Neural progenitor cell (in vitro differentiated cells): ENCODE data around the gene GIT1. TPM values are rescaled to one million over a fixed set of nuclear protein-coding genes. Genes with fewer than 3 reads are reported as not detected.
A peak's percentile ranks its signal among the peaks of the same experiment; 100 is the strongest.

Source experiments
- DNase-seq: peaks from one replicate; pipeline ENCODE4 v3.0.0-alpha.2; 2016; ENCODE audit warnings: low spot score
- H2AFZ ChIP-seq: fragments of 200-600 bp; sonication (generic); replicated peaks from 2 replicates; pipeline ENCODE4 v1.6.1; 2016; ENCODE audit warnings: antibody characterized with exemption
- H3F3A ChIP-seq: fragments of 200-600 bp; sonication (generic); 2 replicates; pipeline ENCODE4 v1.6.1; 2016; ENCODE audit warnings: antibody characterized with exemption, low read depth
- H3K27ac ChIP-seq: fragments of 200-600 bp; sonication (generic); 2 replicates; pipeline ENCODE4 v1.5.1; 2016; ENCODE audit warnings: mild to moderate bottlenecking
- H3K27me3 ChIP-seq: fragments of 200-600 bp; sonication (generic); 2 replicates; pipeline ENCODE4 v1.6.1; 2016; ENCODE audit warnings: mild to moderate bottlenecking, moderate library complexity
- H3K36me3 ChIP-seq: fragments of 200-600 bp; sonication (generic); 2 replicates; pipeline ENCODE4 v1.5.1; 2016
- H3K4me1 ChIP-seq: fragments of 200-600 bp; sonication (generic); 2 replicates; pipeline ENCODE4 v1.6.1; 2016; ENCODE audit warnings: mixed run types
- H3K4me2 ChIP-seq: fragments of 200-600 bp; sonication (generic); 2 replicates; pipeline ENCODE4 v1.6.1; 2016
- H3K4me3 ChIP-seq: fragments of 200-600 bp; sonication (generic); 2 replicates; pipeline ENCODE4 v1.5.1; 2016
- H3K79me2 ChIP-seq: fragments of 200-600 bp; sonication (generic); 2 replicates; pipeline ENCODE4 v1.6.1; 2016; ENCODE audit warnings: low read depth
- H3K9ac ChIP-seq: fragments of 200-600 bp; sonication (generic); 2 replicates; pipeline ENCODE4 v1.6.1; 2016
- H3K9me3 ChIP-seq: fragments of 200-600 bp; sonication (generic); 2 replicates; pipeline ENCODE4 v1.5.1; 2016; ENCODE audit warnings: low read depth
- H4K20me1 ChIP-seq: fragments of 200-600 bp; sonication (generic); 2 replicates; pipeline ENCODE4 v1.6.1; 2016; ENCODE audit warnings: low read depth
- H3K27ac Mint-ChIP-seq: 3 replicates; pipeline ENCODE4 v1.8.0; 2021; ENCODE audit warnings: mixed read lengths
- H3K27me3 Mint-ChIP-seq: 2 replicates; pipeline ENCODE4 v1.8.0; 2022; ENCODE audit warnings: low read depth, mild to moderate bottlenecking, inconsistent platforms, moderate library complexity, mixed read lengths; ENCODE audit not compliant: insufficient read depth
- H3K36me3 Mint-ChIP-seq: 3 replicates; pipeline ENCODE4 v1.8.0; 2021; ENCODE audit warnings: mixed read lengths
- H3K4me1 Mint-ChIP-seq: 3 replicates; pipeline ENCODE4 v1.8.0; 2021; ENCODE audit warnings: mixed read lengths
- H3K4me3 Mint-ChIP-seq: 3 replicates; pipeline ENCODE4 v1.8.0; 2021; ENCODE audit warnings: mild to moderate bottlenecking, moderate library complexity, mixed read lengths
- H3K9me3 Mint-ChIP-seq: 3 replicates; pipeline ENCODE4 v1.8.0; 2020; ENCODE audit warnings: mixed read lengths
- CTCF ChIP-seq: fragments of 200-600 bp; sonication (generic); IDR thresholded peaks from 2 replicates; pipeline ENCODE4 v1.5.1; 2017; ENCODE audit warnings: antibody characterized with exemption, mild to moderate bottlenecking
- EZH2 ChIP-seq: fragments of 200-600 bp; sonication (generic); IDR thresholded peaks from 2 replicates; pipeline ENCODE4 v1.6.1; 2017; ENCODE audit warnings: antibody characterized with exemption, mild to moderate bottlenecking, moderate library complexity
- EZH2phosphoT487 ChIP-seq: fragments of 200-600 bp; sonication (generic); IDR thresholded peaks from 2 replicates; pipeline ENCODE4 v1.6.1; 2017; ENCODE audit warnings: antibody characterized with exemption
- total RNA-seq: library from RNA; depleted of rRNA; stranded (reverse); fragments of >200 nt; gene quantifications from 2 replicates; pipeline ENCODE4 v1.2.3, GENCODE V29; 2015; ENCODE audit warnings: low replicate concordance

The GIT1 gene
- total RNA-seq, 1 donor from 2014 or later, result 17.6 TPM

GRCh38 chr17:29620271-29620670 is 30.8 kb upstream of the GIT1 start:
- Mint-ChIP-seq H3K36me3 (no peaks in the 10 kb centered on the region), H3K4me3 (no peak overlapping the region), H3K27ac (no peak overlapping the region), H3K9me3 (no peaks in the 10 kb centered on the region), H3K4me1 (peaks cover 31% of the 10 kb centered on the region), H3K27me3 (peaks cover 30% of the 10 kb centered on the region)
- DNase-seq, result no peak
- H3K36me3 ChIP-seq, result no peaks in the 10 kb centered on the region
- no peak overlapping the region for H3K4me3 ChIP-seq
- H3F3A ChIP-seq, result peaks cover 33% of the 10 kb centered on the region
- H3K27me3 ChIP-seq, result peaks cover 91% of the 10 kb centered on the region
- H3K79me2 ChIP-seq, result no peaks in the 10 kb centered on the region
- no peak overlapping the region for H3K9ac ChIP-seq
- no peak overlapping the region for H3K4me2 ChIP-seq
- TF ChIP-seq EZH2, result no peak
- no peaks in the 10 kb centered on the region for H3K9me3 ChIP-seq
- no peak overlapping the region for H3K27ac ChIP-seq
- H4K20me1 ChIP-seq, result peaks cover 11% of the 10 kb centered on the region
- peaks cover 16% of the 10 kb centered on the region for H3K4me1 ChIP-seq
- H2AFZ ChIP-seq, result no peak overlapping the region

- Mint-ChIP-seq H3K4me3 (no peak overlapping the region), H3K4me1 (peaks cover 41% of the 10 kb centered on the region), H3K9me3 (no peaks in the 10 kb centered on the region), H3K27ac (no peak overlapping the region), H3K36me3 (no peaks in the 10 kb centered on the region), H3K27me3 (peaks cover 35% of the 10 kb centered on the region)
- H3F3A ChIP-seq, result peaks cover 35% of the 10 kb centered on the region
- TF ChIP-seq CTCF, result peak; percentile 50
- TF ChIP-seq EZH2phosphoT487, result no peak
- H3K9ac ChIP-seq, result no peak overlapping the region
- H3K36me3 ChIP-seq, result no peaks in the 10 kb centered on the region
- peaks cover 21% of the 10 kb centered on the region for H3K4me1 ChIP-seq
- H3K4me3 ChIP-seq, result no peak overlapping the region
- no peak overlapping the region for H3K27ac ChIP-seq
- peaks cover 92% of the 10 kb centered on the region for H3K27me3 ChIP-seq
- H3K79me2 ChIP-seq, result no peaks in the 10 kb centered on the region
- H3K4me2 ChIP-seq, result no peak overlapping the region
- no peak overlapping the region for H2AFZ ChIP-seq
- H4K20me1 ChIP-seq, result peaks cover 11% of the 10 kb centered on the region
- DNase-seq, result peak; percentile 57
- H3K9me3 ChIP-seq, result no peaks in the 10 kb centered on the region
Observed at GRCh38 chr17:29619251-29619650, 29.8 kb upstream of the GIT1 start.

GRCh38 chr17:29618272-29619065 is 29.0 kb upstream of the GIT1 start:
- H3K4me3 ChIP-seq, result peak overlapping the region; percentile 25
- H2AFZ ChIP-seq, result peak overlapping the region; percentile 52

GRCh38 chr17:29617481-29618271 is 28.2 kb upstream of the GIT1 start:
- TF ChIP-seq EZH2phosphoT487 (peak; percentile 75), CTCF (peak; percentile 67), EZH2 (peak; percentile 64)
- H2AFZ ChIP-seq, result peak overlapping the region; percentile 52
- peak overlapping the region; percentile 30 for H3K4me3 Mint-ChIP-seq

More at GRCh38 chr17:29618272-29619065, 29.0 kb upstream of the GIT1 start:
- no peaks in the 10 kb centered on the region for H3K9me3 Mint-ChIP-seq
- H3K9me3 ChIP-seq, result no peaks in the 10 kb centered on the region
- peaks cover 11% of the 10 kb centered on the region for H4K20me1 ChIP-seq
- H3K27me3 Mint-ChIP-seq, result peaks cover 35% of the 10 kb centered on the region
- peaks cover 2% of the 10 kb centered on the region for H3K36me3 Mint-ChIP-seq
- H3K4me2 ChIP-seq, result peak overlapping the region; percentile 84
- H3K79me2 ChIP-seq, result no peaks in the 10 kb centered on the region
- TF ChIP-seq EZH2phosphoT487, result no peak
- TF ChIP-seq EZH2, result peak; percentile 26
- peaks cover 36% of the 10 kb centered on the region for H3F3A ChIP-seq
- no peaks in the 10 kb centered on the region for H3K36me3 ChIP-seq
- no peak overlapping the region for H3K27ac Mint-ChIP-seq
- no peak overlapping the region for H3K9ac ChIP-seq
- no peak overlapping the region for H3K27ac ChIP-seq
- no peak for DNase-seq
- peak overlapping the region; percentile 50 for H3K4me3 Mint-ChIP-seq
- peaks cover 45% of the 10 kb centered on the region for H3K4me1 Mint-ChIP-seq
- H3K4me1 ChIP-seq, result peaks cover 28% of the 10 kb centered on the region
- H3K27me3 ChIP-seq, result peaks cover 84% of the 10 kb centered on the region

More at GRCh38 chr17:29617481-29618271, 28.2 kb upstream of the GIT1 start:
- peak; percentile 83 for DNase-seq
- Histone ChIP-seq H3K27ac (no peak overlapping the region), H3K27me3 (peaks cover 84% of the 10 kb centered on the region), H3K79me2 (no peaks in the 10 kb centered on the region), H3K4me3 (peak overlapping the region; percentile 25), H3F3A (peaks cover 40% of the 10 kb centered on the region), H3K4me1 (peaks cover 23% of the 10 kb centered on the region), H3K9ac (no peak overlapping the region), H3K36me3 (no peaks in the 10 kb centered on the region), H3K9me3 (no peaks in the 10 kb centered on the region), H4K20me1 (peaks cover 11% of the 10 kb centered on the region), H3K4me2 (peak overlapping the region; percentile 84)
- Mint-ChIP-seq H3K36me3 (peaks cover 2% of the 10 kb centered on the region), H3K4me1 (peaks cover 41% of the 10 kb centered on the region), H3K27ac (no peak overlapping the region), H3K27me3 (peaks cover 33% of the 10 kb centered on the region), H3K9me3 (no peaks in the 10 kb centered on the region)
